Activated T-cell treated with anti-CD3 and anti-CD28 coated beads, Interleukin-2, amount 50 U/mL, for 4 hours (primary cell): ENCODE data around the gene SKIC8. TPM values are rescaled to one million over a fixed set of nuclear protein-coding genes. Genes with fewer than 3 reads are reported as not detected.
A peak's percentile ranks its signal among the peaks of the same experiment; 100 is the strongest.

Experiments used
- ATAC-seq, 2 donors: fragments of 200-7000 bp; cut with Tn5 transposase; one replicate each; pipeline ENCODE4 v1.10.0; 2021
- DNase-seq: peaks from one replicate; pipeline ENCODE4 v3.0.0-alpha.2; 2020
- H3K27me3 Mint-ChIP-seq: one replicate; pipeline ENCODE4 v1.8.0; 2021; ENCODE audit warnings: low read depth, mixed read lengths
- H3K36me3 Mint-ChIP-seq: one replicate; pipeline ENCODE4 v1.8.0; 2022; ENCODE audit warnings: mixed read lengths; ENCODE audit not compliant: insufficient read depth
- H3K4me1 Mint-ChIP-seq: one replicate; pipeline ENCODE4 v1.8.0; 2021; ENCODE audit warnings: low read depth, mixed read lengths
- H3K4me3 Mint-ChIP-seq: one replicate; pipeline ENCODE4 v1.8.0; 2021; ENCODE audit warnings: mild to moderate bottlenecking, moderate library complexity, mixed read lengths
- H3K9me3 Mint-ChIP-seq: one replicate; pipeline ENCODE4 v1.8.0; 2021; ENCODE audit warnings: mixed read lengths
- total RNA-seq, 3 donors: library from RNA; stranded (reverse); gene quantifications; one replicate each; pipeline ENCODE4 v1.2.1, GENCODE V29; 2021

Gene SKIC8
- total RNA-seq, result 10 to 100 TPM; 52.8 to 54.5 (median 53.6) TPM

DNA sequence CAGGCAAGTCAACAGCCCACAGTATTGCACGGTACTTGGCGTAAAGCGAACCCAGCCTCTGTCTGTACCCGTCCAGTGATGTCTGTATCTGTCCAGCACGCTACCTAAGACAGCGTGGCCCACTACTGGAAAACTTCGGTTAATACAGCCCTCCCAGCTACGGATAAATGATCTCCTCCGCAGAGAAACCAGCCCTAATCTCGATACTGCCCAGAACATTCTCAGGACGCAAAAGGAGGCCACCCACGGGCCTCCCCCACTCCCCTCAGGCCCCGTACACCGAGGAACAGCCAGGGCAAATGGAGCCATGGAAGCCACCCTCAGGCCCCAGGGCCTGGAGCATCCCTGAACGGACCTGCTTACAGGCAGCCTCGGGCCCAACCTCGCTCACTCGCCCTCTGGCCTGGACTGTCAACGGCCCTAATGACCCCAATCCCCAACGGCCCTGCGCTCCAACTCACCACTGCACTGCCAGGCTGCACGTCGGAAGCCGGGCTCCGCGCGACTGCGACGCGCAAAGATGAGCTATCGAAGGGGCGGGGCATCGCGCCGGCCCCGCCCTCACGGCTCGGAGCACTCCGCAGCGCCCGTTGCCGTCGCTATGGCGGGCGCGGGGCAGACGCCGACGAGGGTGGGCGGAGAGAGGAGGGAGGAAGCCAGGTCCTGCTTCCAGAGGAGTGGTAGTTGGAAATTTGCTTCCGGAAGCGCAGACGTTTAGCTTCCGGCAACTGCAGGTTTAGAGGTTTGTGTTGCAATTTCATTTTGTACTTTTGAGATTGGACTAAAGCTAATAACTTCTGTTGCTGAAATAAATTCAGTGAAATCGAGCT is at the start of gene SKIC8:
Gene SKIC8 (minus strand): TSS at position 509 of the 830 bp plus-strand sequence. CDS start 3,923 bp downstream, outside the sequence.
- peak; percentile 87 for DNase-seq
- Mint-ChIP-seq H3K4me3 (peak within 1 kb of the TSS; percentile 99), H3K9me3 (no peaks in the 10 kb centered on the region), H3K4me1 (peaks cover 21% of the 10 kb centered on the region), H3K27me3 (no peaks in the 10 kb centered on the region), H3K36me3 (peaks cover 7% of the 10 kb centered on the region)
- peak; percentile 96 to 97 for ATAC-seq

DNA sequence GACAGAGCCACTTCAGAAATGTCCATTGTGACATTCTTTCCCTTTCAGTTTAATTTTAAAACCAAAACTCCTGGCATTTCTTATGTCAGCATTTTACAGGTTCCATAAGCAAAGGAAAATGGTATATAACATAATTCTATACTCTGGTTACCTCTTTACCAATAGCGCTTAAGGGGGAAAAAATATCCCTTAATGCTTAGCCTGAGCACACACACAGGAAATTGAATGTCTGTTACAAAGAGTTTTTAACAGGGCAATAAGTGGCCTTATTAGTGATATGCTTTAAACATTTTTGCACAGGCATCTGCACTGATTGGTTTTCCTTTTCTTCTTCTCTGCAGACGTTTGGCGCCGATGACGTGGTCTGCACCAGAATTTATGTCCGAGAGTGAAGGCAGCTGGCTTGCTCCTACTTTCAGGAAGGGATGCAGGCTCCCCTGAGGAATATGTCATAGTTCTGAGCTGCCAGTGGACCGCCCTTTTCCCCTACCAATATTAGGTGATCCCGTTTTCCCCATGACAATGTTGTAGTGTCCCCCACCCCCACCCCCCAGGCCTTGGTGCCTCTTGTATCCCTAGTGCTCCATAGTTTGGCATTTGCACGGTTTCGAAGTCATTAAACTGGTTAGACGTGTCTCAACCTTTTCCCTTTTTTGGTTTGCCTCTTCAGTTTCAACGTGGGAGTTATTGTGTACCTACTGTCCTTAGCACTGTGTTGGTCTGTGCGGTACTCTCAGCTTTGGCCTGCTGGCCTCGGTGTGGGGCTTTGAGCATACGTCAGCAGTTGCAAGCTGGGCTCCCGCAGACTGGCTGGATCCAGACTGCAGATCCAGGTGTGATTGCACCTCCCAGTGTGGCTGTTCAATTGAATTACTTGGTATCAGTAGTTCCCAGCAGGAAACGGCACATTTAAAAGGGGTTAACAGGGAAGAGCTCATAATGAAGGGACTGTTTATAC is 48.5 kb upstream of the SKIC8 start:
- peaks cover 16% of the 10 kb centered on the region for H3K27me3 Mint-ChIP-seq
- no peaks in the 10 kb centered on the region for H3K9me3 Mint-ChIP-seq
- ATAC-seq (no peak), DNase-seq (no peak)
- H3K4me1 Mint-ChIP-seq, result no peaks in the 10 kb centered on the region
- H3K36me3 Mint-ChIP-seq, result no peaks in the 10 kb centered on the region
- H3K4me3 Mint-ChIP-seq, result no peak overlapping the region

DNA sequence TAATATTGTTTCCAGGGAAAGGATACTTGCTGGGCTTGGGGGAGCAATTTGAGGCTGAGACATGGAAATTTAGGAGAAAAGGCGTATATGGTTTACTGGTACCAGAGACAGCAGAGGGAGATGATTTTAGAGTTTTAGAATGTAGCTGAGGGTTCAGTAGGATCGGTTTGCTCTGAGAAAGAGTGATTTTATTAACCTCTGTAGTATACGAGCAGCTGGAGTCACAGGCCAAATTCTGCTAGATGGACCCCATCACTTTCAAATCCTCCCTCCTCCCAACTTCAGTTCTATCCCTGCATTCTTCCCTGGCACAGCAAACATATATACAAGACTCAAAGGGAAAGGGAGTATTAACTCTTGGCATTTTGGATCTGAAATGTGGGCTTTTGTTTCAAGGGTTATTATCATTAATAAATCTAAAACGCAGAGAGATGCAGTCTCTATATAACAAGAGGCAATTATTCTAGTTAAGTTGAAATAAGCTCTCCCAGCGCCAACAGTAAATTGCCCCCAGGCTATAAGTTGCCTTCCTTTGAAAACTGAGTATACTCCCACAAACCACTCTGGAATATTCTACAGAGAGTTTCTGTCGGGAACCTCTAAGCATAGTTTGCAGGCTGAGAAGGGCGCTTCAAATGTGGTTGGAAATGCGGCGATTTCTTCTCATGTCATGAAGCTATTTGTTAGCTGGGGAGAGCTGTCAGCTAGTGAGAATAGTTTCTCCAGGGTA is 46.2 kb upstream of the SKIC8 start:
- Mint-ChIP-seq H3K36me3 (no peaks in the 10 kb centered on the region), H3K4me3 (no peak overlapping the region), H3K4me1 (no peaks in the 10 kb centered on the region), H3K27me3 (peaks cover 35% of the 10 kb centered on the region), H3K9me3 (no peaks in the 10 kb centered on the region)
- DNase-seq (no peak), ATAC-seq (no peak)

DNA sequence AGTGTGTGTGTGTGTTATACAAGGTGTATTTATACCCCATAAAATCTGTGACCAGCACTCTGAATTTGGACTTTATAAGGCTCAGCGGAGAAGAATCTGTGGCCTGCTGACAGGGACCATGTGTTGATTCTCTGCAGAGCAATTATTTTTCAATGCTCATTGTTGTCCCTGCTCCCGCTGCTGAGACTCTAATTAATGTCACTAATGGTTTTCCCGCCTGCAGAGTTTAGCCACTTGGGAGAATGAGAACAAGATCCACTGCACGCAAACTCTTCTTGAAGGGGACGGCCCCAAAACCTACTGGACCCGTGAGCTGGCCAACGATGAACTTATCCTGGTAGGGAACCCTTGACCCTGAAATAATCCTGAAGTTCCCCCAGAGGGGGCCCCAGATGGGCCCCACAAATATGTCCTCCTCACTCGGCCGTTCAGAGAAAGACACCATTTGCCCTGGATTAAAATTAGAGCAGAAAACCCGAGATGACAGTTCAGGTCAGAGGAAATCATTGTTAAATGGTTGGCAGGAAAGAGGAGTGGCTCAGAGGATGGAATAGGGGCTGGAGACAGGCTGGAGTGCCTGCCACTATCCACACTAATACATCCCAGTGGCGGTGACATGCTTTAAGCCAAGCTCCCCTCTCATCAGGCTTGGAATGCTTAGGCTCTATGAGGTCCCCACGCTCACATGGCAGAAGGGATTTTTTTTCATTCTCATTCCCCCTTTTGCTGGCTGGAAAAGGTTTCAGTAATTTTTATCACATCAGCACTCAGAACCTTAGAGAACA is 44.1 kb upstream of the SKIC8 start:
- H3K36me3 Mint-ChIP-seq, result no peaks in the 10 kb centered on the region
- no peak for DNase-seq
- peaks cover 4% of the 10 kb centered on the region for H3K4me1 Mint-ChIP-seq
- peaks cover 55% of the 10 kb centered on the region for H3K27me3 Mint-ChIP-seq
- ATAC-seq, result no peak
- H3K4me3 Mint-ChIP-seq, result no peak overlapping the region
- no peaks in the 10 kb centered on the region for H3K9me3 Mint-ChIP-seq

DNA sequence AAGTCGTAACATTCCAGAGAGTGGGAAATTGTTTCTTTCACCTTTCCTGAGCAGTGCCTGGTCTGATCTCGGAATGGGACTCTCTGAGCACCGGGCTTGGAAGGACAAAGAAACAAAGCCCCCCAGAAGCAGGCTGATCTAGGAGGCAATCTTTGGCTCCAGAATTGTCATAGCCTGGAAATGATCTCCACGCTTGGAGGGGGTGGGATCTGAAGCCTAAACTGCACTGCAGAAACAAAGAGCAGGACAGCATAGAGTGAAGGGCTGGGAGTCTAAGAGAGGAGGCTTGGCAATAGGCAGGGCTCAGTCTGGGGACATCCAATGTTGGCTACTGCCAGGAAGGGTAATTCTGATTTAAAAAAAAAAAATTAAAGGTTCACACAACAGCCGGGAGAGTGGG is 42.6 kb upstream of the SKIC8 start:
- Mint-ChIP-seq H3K27me3 (peaks cover 57% of the 10 kb centered on the region), H3K4me1 (peaks cover 4% of the 10 kb centered on the region), H3K4me3 (no peak overlapping the region), H3K9me3 (no peaks in the 10 kb centered on the region), H3K36me3 (no peaks in the 10 kb centered on the region)
- no peak for ATAC-seq
- no peak for DNase-seq

DNA sequence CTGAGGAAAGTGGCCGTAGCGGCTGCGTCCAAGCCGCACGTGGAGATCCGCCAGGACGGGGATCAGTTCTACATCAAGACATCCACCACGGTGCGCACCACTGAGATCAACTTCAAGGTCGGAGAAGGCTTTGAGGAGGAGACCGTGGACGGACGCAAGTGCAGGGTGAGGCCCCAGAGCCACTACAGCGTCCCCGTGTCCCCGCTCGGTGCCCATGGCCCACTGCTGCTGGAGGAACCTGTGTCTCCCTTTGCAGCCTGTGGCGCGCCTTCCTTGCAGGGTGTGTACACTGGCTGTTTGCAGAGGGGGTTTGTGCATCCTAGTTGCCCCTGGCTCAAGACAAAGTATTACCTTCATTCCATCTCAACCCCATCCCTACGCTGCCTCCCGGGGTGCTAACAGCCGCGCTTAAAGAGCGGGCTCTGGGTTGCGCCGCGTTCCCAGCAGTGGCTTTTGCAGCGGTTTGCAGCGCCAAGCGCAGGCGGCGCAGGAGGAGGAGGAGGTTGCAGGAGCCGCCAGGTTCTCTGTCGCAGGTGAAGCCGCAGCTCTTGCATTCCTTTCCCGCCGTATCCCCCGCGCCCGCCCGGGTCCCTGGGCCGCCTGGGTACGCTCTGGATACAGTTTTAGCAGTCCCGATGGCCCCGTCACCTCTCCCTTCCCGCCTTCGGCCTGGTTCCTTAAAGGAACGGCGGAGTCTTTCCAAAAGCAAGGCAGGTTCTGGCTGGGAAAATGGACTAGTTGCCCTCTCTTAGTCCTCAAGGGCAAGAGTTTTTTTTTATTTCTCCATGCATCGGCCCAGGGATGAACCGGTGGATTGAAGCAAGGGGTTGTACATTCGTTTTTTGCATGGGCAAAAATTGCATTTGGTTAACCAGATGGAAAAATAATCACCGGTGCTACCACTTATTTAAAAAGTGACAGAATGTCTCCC is 41.9 kb upstream of the SKIC8 start:
- Mint-ChIP-seq H3K36me3 (no peaks in the 10 kb centered on the region), H3K4me3 (no peak overlapping the region), H3K9me3 (no peaks in the 10 kb centered on the region), H3K27me3 (peaks cover 54% of the 10 kb centered on the region), H3K4me1 (peaks cover 4% of the 10 kb centered on the region)
- ATAC-seq (no peak), DNase-seq (no peak)

DNA sequence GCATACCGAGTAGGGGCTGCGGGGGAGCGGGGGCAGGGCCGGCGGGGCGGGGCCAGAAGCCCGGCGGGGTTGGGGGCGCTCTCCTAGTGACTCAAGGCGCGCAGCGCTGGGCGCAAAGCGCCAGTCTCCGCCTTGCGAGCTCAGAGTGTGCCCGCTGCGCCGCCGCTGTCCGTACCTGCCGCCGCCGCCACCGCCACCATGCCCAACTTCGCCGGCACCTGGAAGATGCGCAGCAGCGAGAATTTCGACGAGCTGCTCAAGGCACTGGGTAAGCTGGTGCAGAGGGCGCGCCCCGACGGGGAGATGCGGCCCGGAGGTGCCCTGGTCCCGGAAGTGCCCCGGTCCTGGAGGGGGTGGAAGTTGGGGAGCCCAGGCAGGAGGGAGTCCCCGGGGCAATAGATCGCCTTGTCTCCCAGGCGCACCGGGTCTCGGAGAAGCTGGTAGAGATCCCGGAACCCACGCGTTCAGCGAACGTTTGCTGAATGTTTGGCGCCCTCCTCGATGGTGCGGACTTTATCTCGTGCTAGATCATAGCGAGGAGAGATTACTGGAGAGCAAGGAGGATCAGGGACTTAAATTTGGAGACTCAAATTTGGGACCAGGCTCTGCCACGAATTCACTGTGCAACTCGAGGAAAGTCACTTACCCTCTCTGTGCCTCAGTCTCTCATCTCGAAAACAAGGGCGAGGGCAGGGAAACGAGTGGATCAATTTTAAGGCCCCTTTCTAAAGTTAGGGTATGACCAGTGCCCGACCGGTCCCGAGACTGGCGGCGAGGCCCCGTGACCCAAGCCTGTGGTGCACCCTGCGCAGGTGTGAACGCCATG is 41.0 kb upstream of the SKIC8 start, which contains the start of gene CRABP1:
Gene CRABP1 (plus strand): TSS at position 123 of the 826 bp plus-strand sequence. CDS start 76 bp downstream, at position 199.
- no peaks in the 10 kb centered on the region for H3K36me3 Mint-ChIP-seq
- H3K4me3 Mint-ChIP-seq, result no peak within 1 kb of the TSS
- ATAC-seq (peak; percentile 28 to 62), DNase-seq (no peak)
- peaks cover 4% of the 10 kb centered on the region for H3K4me1 Mint-ChIP-seq
- peaks cover 54% of the 10 kb centered on the region for H3K27me3 Mint-ChIP-seq
- no peaks in the 10 kb centered on the region for H3K9me3 Mint-ChIP-seq

DNA sequence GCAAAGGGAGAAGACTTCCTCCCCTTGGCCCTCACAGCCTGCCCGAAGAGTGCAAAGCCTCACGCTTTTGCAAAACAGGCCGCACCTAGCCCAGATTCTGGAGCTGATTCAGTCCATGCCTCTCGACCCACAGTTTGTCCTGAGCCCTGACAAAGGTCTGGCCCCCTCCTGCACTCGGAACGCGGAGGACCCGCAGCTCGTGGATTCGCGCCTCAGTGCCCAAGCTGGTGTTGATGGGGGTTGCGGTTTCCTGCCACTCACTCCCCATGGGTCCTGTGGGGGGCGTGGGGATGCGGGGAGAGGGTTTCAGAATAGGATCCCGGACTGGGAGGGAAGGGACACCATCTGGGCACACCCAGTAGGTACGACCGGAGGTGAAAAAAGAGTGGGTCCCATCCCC is 40.1 kb upstream of the SKIC8 start:
- no peaks in the 10 kb centered on the region for H3K36me3 Mint-ChIP-seq
- H3K27me3 Mint-ChIP-seq, result peaks cover 52% of the 10 kb centered on the region
- H3K4me1 Mint-ChIP-seq, result peaks cover 4% of the 10 kb centered on the region
- H3K4me3 Mint-ChIP-seq, result no peak overlapping the region
- DNase-seq (no peak), ATAC-seq (no peak)
- no peaks in the 10 kb centered on the region for H3K9me3 Mint-ChIP-seq

DNA sequence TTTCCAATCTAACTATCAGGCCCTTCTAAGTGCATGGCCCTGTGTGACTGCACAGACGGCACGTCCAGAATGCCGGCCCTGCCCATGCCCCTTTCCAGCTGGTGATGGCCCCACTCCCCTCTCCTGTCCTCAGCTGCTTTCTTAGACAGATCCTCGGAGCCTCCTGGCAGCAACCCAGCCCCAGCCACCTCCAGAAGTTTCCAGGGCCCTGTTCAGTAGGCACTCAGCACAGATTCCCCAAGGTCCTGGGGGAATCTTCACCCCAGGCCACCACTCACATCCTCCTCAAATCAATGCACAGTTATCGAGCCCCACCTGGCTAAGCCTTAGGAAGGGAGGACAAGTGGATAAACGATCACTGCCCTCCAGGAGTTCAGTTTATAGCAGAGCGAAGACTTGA is 39.4 kb upstream of the SKIC8 start:
- no peak for ATAC-seq
- H3K4me3 Mint-ChIP-seq, result no peak overlapping the region
- DNase-seq, result no peak
- no peaks in the 10 kb centered on the region for H3K36me3 Mint-ChIP-seq
- H3K4me1 Mint-ChIP-seq, result peaks cover 4% of the 10 kb centered on the region
- H3K9me3 Mint-ChIP-seq, result no peaks in the 10 kb centered on the region
- H3K27me3 Mint-ChIP-seq, result peaks cover 52% of the 10 kb centered on the region

DNA sequence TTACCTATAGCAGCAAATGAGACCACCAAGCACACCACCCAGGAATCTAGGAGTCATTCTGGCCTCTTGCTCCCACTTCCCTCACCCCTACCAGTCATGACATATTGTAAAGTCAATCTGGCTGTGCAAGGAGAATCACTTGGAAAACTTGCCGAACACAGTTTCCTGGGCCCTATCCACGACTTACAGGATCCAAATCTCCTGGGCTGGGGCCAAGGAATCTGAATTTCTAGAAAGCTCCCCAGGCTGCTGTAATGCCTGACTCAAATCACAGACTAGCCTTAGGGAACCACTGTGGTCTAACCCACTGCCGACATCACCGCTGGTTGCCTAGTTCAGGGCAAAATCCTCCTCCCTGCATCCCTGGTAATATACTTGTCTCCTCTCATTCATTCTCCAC is 36.6 kb upstream of the SKIC8 start:
- ATAC-seq (no peak), DNase-seq (no peak)
- Mint-ChIP-seq H3K36me3 (no peaks in the 10 kb centered on the region), H3K4me1 (peaks cover 4% of the 10 kb centered on the region), H3K4me3 (no peak overlapping the region), H3K27me3 (peaks cover 28% of the 10 kb centered on the region), H3K9me3 (no peaks in the 10 kb centered on the region)

DNA sequence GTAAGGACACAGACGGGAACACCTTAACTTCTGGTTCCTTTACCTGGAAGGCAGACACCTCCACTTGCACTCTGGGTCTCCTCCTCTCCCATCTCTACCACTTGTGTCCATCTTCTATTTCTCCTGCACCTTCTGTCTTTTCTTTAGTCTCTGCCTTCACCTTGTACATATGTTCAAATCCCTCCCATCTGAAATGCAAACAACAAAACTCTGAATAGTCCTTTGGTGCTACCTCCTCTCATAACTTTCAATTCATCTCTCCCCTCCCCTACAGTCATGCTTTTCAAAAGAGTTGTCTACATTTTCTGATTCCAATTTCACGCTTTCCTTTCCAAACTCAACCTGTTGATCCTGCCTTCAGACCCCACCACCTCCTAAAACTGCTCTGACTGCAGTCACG is 35.4 kb upstream of the SKIC8 start:
- Mint-ChIP-seq H3K9me3 (no peaks in the 10 kb centered on the region), H3K4me1 (peaks cover 4% of the 10 kb centered on the region), H3K27me3 (peaks cover 18% of the 10 kb centered on the region), H3K4me3 (no peak overlapping the region), H3K36me3 (no peaks in the 10 kb centered on the region)
- ATAC-seq (no peak), DNase-seq (no peak)

DNA sequence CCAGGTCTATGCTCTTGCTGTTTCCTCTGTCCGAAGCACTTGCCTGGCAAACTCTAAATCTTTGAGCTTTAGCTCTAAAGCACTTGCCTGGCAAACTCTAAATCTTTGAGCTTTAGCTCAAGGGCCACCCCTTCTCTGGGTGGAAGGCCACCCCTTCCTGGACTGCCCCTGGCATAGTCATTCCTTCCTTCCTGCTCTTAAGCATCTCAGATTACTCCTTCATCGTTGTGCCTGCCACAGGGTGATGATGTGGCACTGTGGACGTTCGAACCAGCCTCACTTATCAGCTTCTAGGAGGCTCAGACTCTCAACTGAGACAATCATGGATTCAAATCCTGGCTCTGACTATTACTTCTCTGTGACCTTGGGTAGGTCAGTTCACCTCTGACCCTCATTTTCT is 30.2 kb upstream of the SKIC8 start:
- ATAC-seq, result no peak
- Mint-ChIP-seq H3K27me3 (no peaks in the 10 kb centered on the region), H3K4me3 (no peak overlapping the region), H3K9me3 (no peaks in the 10 kb centered on the region), H3K4me1 (no peaks in the 10 kb centered on the region), H3K36me3 (no peaks in the 10 kb centered on the region)
- DNase-seq, result no peak
